K562 (cell line): ENCODE results near the gene FOXA3. TPM values are rescaled to one million over a fixed set of nuclear protein-coding genes. Genes with fewer than 3 reads are reported as not detected.

Experiments
- HES1 ChIP-seq: fragments of 450-650 bp; IDR thresholded peaks from 2 replicates; pipeline ENCODE4 v1.6.1; 2016; ENCODE audit warnings: low read depth, mild to moderate bottlenecking, moderate library complexity
- POLR2AphosphoS5 ChIP-seq: IDR thresholded peaks from 2 replicates; pipeline ENCODE4 v1.6.1; 2011; ENCODE audit warnings: mild to moderate bottlenecking, low read depth, low read length, moderate library complexity; ENCODE audit not compliant: control insufficient read depth, insufficient read depth
- UBTF ChIP-seq, 2 experiments: IDR thresholded peaks; 2 replicates each; pipeline ENCODE4 v1.6.1; 2012; ENCODE audit warnings: improper control_type of control experiment in 2 of 2, low read depth in 2 of 2, low read length in 2 of 2, borderline replicate concordance in 1 of 2
- ZNF318 ChIP-seq, 2 experiments: fragments of 450-650 bp; IDR thresholded peaks; 2 replicates each; pipeline ENCODE4 v1.6.1; 2016; ENCODE audit warnings: mild to moderate bottlenecking in 2 of 2, borderline replicate concordance in 1 of 2, low read depth in 1 of 2, moderate library complexity in 1 of 2
- ZNF395 ChIP-seq: fragments of 200-800 bp; sonication (Bioruptor generic); IDR thresholded peaks from 2 replicates; pipeline ENCODE4 v1.6.1; 2017; ENCODE audit warnings: missing genetic modification characterization, missing compliant biosample characterization
- polyA plus RNA-seq, 8 experiments: library from polyadenylated mRNA; depleted of rRNA in 4 of 8; stranded (reverse) in 5 of 8; unstranded in 3 of 8; fragments of >200 nt; fragmentation: Nextera tagmentation in 2 of 8; fragmentation: Illumina TruSeq in 1 of 8; extraction: Ambion mirVana in 2 of 8; extraction: Trizol in 1 of 8; gene quantifications; 2 replicates each; pipeline versions ENCODE4 v1.2.1 to v1.2.3, GENCODE V29; 2011 to 2014; ENCODE audit warnings: inconsistent platforms in 1 of 8, missing spikeins in 1 of 8
- total RNA-seq, 7 experiments: library from RNA; depleted of rRNA in 6 of 7; stranded (reverse); fragments of >200 nt in 6 of 7; fragmentation: Illumina TruSeq in 2 of 7; extraction: Trizol in 2 of 7; gene quantifications; 2 replicates each; pipeline versions ENCODE4 v1.2.1 to v1.2.3, GENCODE V29; 2011 to 2021; ENCODE audit warnings: low replicate concordance in 1 of 7

FOXA3 gene
- total and polyA plus RNA-seq, 9 of the 15 experiments (the other 6 are each of a cell fraction or from before 2014, with no cell fraction given) = 1.3 to 15.5 (median 4.7) TPM

GRCh38 chr19:45884682-45885555 is 20.8 kb downstream of the FOXA3 start (continued):
- TF ChIP-seq UBTF (IDR thresholded peaks at IDR 0.05; ENCODE audit: borderline replicate concordance in 1 of 2, low read depth in 2 of 2, low read length in 2 of 2) (0 out of 4 replicates have a peak, but pooled peaks of 1 of the 2 experiments have one; percentile 5), ZNF395 (CRISPR knock-in tag) (0 out of 2 replicates have a peak, but pooled peaks have one; percentile 6), POLR2AphosphoS5 (0 out of 2 replicates have a peak, but pooled peaks have one; percentile 8), HES1 (no peak), ZNF318 (IDR thresholded peaks at IDR 0.05; ENCODE audit: borderline replicate concordance in 1 of 2, low read depth in 1 of 2) (no peak)
